ENCODE results near the gene CDC42. TPM values are rescaled to one million over a fixed set of nuclear protein-coding genes. Genes with fewer than 3 reads are reported as not detected.

CDC42 gene
- total RNA-seq, 1 donor, result 432 TPM

DNA sequence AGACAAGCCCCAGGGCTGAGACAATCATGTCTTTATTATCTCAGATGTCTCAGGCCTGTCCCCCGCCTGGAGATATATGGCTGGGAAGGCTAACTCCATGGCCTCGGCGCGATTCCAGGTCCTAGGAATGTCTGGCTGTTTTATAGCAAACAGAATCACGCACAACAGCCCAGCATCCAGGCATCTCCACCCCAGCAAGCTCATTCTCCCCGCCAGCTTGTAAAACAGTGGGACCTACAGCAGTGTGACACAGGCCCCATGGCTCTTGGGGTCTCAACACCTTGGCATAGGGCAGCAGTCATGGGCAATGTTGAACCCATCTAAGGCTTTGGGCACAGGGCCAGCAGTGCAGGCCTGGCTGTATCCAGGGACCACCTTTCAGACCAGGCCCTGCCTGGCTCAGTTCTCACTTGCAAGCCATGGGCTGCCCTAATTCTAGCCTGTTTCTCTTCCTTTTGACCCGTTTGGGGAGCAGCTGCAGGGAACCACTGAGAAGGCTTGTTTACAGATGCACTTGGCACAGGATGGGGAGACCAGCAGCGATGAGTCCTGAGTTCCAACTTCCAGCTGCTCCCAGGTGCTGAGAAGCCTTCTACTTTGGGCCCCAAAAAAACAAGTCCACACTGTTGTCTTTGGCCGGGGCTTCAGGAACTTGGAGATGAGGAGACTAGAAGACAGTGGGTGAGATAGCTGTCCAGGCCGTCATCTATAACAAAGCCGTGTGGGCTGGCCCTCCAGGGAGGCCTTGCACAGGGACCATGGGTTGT is 56.0 kb downstream of the CDC42 start:
- DNase-seq (ENCODE audit: insufficient read length, low spot score, missing footprints), result peak; percentile 49
- Histone ChIP-seq H3K4me2 (ENCODE audit: insufficient read depth, low read length) (no peak overlapping the region), H4K20me1 (ENCODE audit: insufficient read depth, low read length) (peaks cover 65% of the 10 kb centered on the region), H3K4me1 (ENCODE audit: insufficient read depth, low read length) (peaks cover 14% of the 10 kb centered on the region), H3K27ac (ENCODE audit: low read depth, low read length) (no peak overlapping the region), H3K4me3 (ENCODE audit: insufficient read depth, low read length) (no peak overlapping the region), H3K9me3 (ENCODE audit: low read depth, low read length) (no peaks in the 10 kb centered on the region), H3K36me3 (ENCODE audit: insufficient read depth, low read length) (peaks cover 10% of the 10 kb centered on the region), H3K27me3 (ENCODE audit: insufficient read depth, low read length) (no peaks in the 10 kb centered on the region), H3K79me2 (ENCODE audit: insufficient read depth, low read length) (peaks cover 72% of the 10 kb centered on the region), H2AFZ (ENCODE audit: low read length) (no peak overlapping the region)
- TF ChIP-seq, protein P1, sequence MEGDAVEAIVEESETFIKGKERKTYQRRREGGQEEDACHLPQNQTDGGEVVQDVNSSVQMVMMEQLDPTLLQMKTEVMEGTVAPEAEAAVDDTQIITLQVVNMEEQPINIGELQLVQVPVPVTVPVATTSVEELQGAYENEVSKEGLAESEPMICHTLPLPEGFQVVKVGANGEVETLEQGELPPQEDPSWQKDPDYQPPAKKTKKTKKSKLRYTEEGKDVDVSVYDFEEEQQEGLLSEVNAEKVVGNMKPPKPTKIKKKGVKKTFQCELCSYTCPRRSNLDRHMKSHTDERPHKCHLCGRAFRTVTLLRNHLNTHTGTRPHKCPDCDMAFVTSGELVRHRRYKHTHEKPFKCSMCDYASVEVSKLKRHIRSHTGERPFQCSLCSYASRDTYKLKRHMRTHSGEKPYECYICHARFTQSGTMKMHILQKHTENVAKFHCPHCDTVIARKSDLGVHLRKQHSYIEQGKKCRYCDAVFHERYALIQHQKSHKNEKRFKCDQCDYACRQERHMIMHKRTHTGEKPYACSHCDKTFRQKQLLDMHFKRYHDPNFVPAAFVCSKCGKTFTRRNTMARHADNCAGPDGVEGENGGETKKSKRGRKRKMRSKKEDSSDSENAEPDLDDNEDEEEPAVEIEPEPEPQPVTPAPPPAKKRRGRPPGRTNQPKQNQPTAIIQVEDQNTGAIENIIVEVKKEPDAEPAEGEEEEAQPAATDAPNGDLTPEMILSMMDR (IDR thresholded peaks at IDR 0.05; ENCODE audit: extremely low read depth, low read depth, low read length), result no peak

DNA sequence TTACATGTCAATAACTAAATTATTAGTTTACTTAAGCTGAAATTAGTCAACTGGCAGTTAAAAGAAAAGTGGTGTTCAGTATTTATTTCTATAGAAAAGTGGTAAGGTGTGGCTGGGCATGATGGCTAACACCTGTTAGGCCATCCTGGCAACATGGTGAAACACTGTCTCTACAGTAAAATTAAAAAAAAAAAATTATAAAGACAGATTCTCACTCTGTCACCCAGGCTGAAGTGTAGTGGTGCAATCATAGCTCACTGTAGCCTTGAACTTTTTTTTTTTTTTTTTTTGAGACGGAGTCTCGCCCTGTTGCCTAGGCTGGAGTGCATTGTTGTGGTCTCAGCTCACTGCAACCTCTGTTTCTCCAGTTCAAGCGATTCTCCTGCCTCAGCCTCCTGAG is 57.5 kb downstream of the CDC42 start:
- Histone ChIP-seq H3K36me3 (ENCODE audit: insufficient read depth, low read length) (peaks cover 13% of the 10 kb centered on the region), H3K4me2 (ENCODE audit: insufficient read depth, low read length) (no peak overlapping the region), H4K20me1 (ENCODE audit: insufficient read depth, low read length) (peaks cover 69% of the 10 kb centered on the region), H3K27me3 (ENCODE audit: insufficient read depth, low read length) (no peaks in the 10 kb centered on the region), H3K4me3 (ENCODE audit: insufficient read depth, low read length) (no peak overlapping the region), H3K27ac (ENCODE audit: low read depth, low read length) (no peak overlapping the region), H3K79me2 (ENCODE audit: insufficient read depth, low read length) (peaks cover 79% of the 10 kb centered on the region), H3K9me3 (ENCODE audit: low read depth, low read length) (no peaks in the 10 kb centered on the region), H2AFZ (ENCODE audit: low read length) (no peak overlapping the region), H3K4me1 (ENCODE audit: insufficient read depth, low read length) (peaks cover 25% of the 10 kb centered on the region)
- DNase-seq (ENCODE audit: insufficient read length, low spot score, missing footprints), result no peak
- TF ChIP-seq, protein P1 (IDR thresholded peaks at IDR 0.05; ENCODE audit: extremely low read depth, low read depth, low read length), result no peak

DNA sequence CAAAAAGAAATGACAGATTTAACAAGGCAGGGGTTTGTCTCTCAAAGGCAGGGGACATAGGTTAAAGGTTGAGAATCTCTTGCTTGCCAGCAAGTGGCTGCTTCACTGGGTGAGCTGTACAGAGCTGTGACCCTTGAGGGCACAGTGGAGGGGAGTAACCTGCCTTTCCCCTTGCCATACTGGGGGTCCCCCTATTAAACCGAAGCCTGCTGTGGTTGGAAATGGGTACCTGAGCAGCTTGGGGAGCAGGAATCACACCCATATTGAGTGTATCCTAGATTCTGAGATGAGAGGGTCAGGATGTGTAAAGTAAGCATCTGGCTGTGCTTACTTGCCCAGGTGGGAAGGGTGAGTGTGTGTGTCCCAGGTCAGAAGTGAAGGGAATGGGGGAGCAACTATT is 58.6 kb downstream of the CDC42 start:
- Histone ChIP-seq H3K36me3 (ENCODE audit: insufficient read depth, low read length) (peaks cover 14% of the 10 kb centered on the region), H3K4me3 (ENCODE audit: insufficient read depth, low read length) (no peak overlapping the region), H2AFZ (ENCODE audit: low read length) (no peak overlapping the region), H3K27ac (ENCODE audit: low read depth, low read length) (no peak overlapping the region), H3K4me2 (ENCODE audit: insufficient read depth, low read length) (no peak overlapping the region), H3K79me2 (ENCODE audit: insufficient read depth, low read length) (peaks cover 80% of the 10 kb centered on the region), H3K27me3 (ENCODE audit: insufficient read depth, low read length) (no peaks in the 10 kb centered on the region), H3K9me3 (ENCODE audit: low read depth, low read length) (no peaks in the 10 kb centered on the region), H4K20me1 (ENCODE audit: insufficient read depth, low read length) (peaks cover 70% of the 10 kb centered on the region), H3K4me1 (ENCODE audit: insufficient read depth, low read length) (peaks cover 27% of the 10 kb centered on the region)
- TF ChIP-seq, protein P1 (IDR thresholded peaks at IDR 0.05; ENCODE audit: extremely low read depth, low read depth, low read length), result no peak
- DNase-seq (ENCODE audit: insufficient read length, low spot score, missing footprints), result peak; percentile 50

DNA sequence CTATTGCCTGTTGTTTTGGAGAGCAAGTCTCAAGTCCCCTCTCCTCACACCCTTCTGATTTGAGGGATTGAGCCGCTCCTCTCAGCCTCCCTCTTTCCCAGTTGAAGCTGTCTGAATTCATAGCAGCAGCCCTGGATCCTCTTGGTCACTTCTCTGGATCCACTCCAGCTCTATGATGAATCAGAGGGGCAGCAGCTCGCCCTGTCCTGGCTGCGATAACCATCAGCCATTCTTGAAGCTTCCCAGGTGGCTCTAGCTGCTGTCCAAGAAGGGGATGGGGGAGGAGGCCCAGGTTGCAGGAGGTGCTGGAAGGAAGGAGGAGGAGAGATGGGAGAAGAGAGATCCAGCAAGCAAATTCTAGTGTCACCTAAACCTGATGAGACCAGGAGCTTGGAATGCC is 59.1 kb downstream of the CDC42 start:
- TF ChIP-seq, protein P1 (IDR thresholded peaks at IDR 0.05; ENCODE audit: extremely low read depth, low read depth, low read length), result no peak
- Histone ChIP-seq H3K4me2 (ENCODE audit: insufficient read depth, low read length) (no peak overlapping the region), H3K27ac (ENCODE audit: low read depth, low read length) (no peak overlapping the region), H3K4me3 (ENCODE audit: insufficient read depth, low read length) (no peak overlapping the region), H3K9me3 (ENCODE audit: low read depth, low read length) (no peaks in the 10 kb centered on the region), H2AFZ (ENCODE audit: low read length) (no peak overlapping the region), H3K36me3 (ENCODE audit: insufficient read depth, low read length) (peaks cover 14% of the 10 kb centered on the region), H3K4me1 (ENCODE audit: insufficient read depth, low read length) (peaks cover 26% of the 10 kb centered on the region), H4K20me1 (ENCODE audit: insufficient read depth, low read length) (peaks cover 70% of the 10 kb centered on the region), H3K79me2 (ENCODE audit: insufficient read depth, low read length) (peaks cover 80% of the 10 kb centered on the region), H3K27me3 (ENCODE audit: insufficient read depth, low read length) (no peaks in the 10 kb centered on the region)
- DNase-seq (ENCODE audit: insufficient read length, low spot score, missing footprints), result peak; percentile 95
